HEK293T (cell line): ENCODE measurements around the gene ELOVL2.

Experiments
- ELF4 ChIP-seq: fragments of 450-650 bp; IDR thresholded peaks from 2 replicates; pipeline ENCODE4 v1.6.1; 2017; ENCODE audit warnings: antibody characterized with exemption
- NFRKB ChIP-seq: fragments of 450-650 bp; IDR thresholded peaks from 2 replicates; pipeline ENCODE4 v1.6.1; 2016; ENCODE audit warnings: mild to moderate bottlenecking, moderate library complexity
- SUZ12 ChIP-seq: fragments of 450-650 bp; IDR thresholded peaks from 2 replicates; pipeline ENCODE4 v1.6.1; 2016; ENCODE audit warnings: mild to moderate bottlenecking

DNA sequence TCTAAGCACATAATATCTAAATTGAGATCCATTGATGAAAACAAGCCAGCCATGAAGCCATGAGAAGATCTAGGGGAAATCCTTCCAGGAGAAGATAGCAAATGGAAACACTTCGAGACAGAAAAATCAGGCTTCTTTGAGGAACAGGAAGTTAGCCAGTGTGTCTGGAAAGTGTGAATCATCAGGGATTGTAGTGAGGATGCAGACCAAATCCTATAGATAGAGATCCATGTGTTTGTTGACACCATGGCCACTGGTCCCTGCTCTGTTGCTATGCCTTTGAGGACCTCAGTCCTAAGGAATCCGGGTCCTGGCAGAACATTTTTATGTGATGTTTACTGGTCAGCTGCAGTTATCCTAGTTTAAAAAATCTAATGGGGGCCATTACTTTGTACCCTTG is 6.6 kb upstream of the ELOVL2 start:
- TF ChIP-seq SUZ12 (no peak), ELF4 (no peak), NFRKB (no peak)
